Natural killer cell (primary cell): Measurements from ENCODE around the gene SOCS7. TPM values are rescaled to one million over a fixed set of nuclear protein-coding genes. Genes with fewer than 3 reads are reported as not detected.

Experiments used
- ATAC-seq, 3 donors: fragments of 150-1000 bp in 2 of 3; fragments of 200-7000 bp in 1 of 3; cut with Tn5 transposase; 1 replicate in 1 of 3; 2 replicates in 2 of 3; pipeline ENCODE4 v1.10.0; 2021; ENCODE audit warnings: mild to moderate bottlenecking in 2 of 3, moderate library complexity in 2 of 3
- DNase-seq, 2 donors: peaks; one replicate each; pipeline versions ENCODE4 v3.0.0 to v3.0.0-alpha.2; 2013 to 2021; ENCODE audit warnings: mixed read lengths in 1 of 2
- H3K27ac ChIP-seq: one replicate; pipeline ENCODE4 v1.5.1; 2013; ENCODE audit warnings: mild to moderate bottlenecking, low read length
- H3K27me3 ChIP-seq: one replicate; pipeline ENCODE4 v1.6.1; 2013; ENCODE audit warnings: low read length; ENCODE audit not compliant: control insufficient read depth, insufficient read depth
- H3K36me3 ChIP-seq: one replicate; pipeline ENCODE4 v1.6.1; 2013; ENCODE audit warnings: low read length; ENCODE audit not compliant: control insufficient read depth, insufficient read depth
- H3K4me1 ChIP-seq: one replicate; pipeline ENCODE4 v1.6.1; 2013; ENCODE audit warnings: low read length; ENCODE audit not compliant: control insufficient read depth, insufficient read depth
- H3K4me3 ChIP-seq: one replicate; pipeline ENCODE4 v1.5.1; 2013; ENCODE audit warnings: low read length
- H3K9me3 ChIP-seq: one replicate; pipeline ENCODE4 v1.6.1; 2013; ENCODE audit warnings: low read length; ENCODE audit not compliant: control insufficient read depth, insufficient read depth
- H3K27ac Mint-ChIP-seq, 2 donors: one replicate each; pipeline ENCODE4 v1.8.0; 2022; ENCODE audit warnings: mild to moderate bottlenecking in 2 of 2, mixed read lengths in 2 of 2, moderate library complexity in 1 of 2
- H3K27me3 Mint-ChIP-seq, 2 donors: one replicate each; pipeline ENCODE4 v1.8.0; 2022; ENCODE audit warnings: low read depth in 2 of 2, mixed read lengths in 2 of 2
- H3K36me3 Mint-ChIP-seq: one replicate; pipeline ENCODE4 v1.8.0; 2022; ENCODE audit warnings: mixed read lengths
- H3K4me1 Mint-ChIP-seq, 2 donors: one replicate each; pipeline ENCODE4 v1.8.0; 2022; ENCODE audit warnings: mixed read lengths in 2 of 2
- H3K4me3 Mint-ChIP-seq: one replicate; pipeline ENCODE4 v1.8.0; 2022; ENCODE audit warnings: mild to moderate bottlenecking, moderate library complexity, mixed read lengths
- H3K9me3 Mint-ChIP-seq, 2 donors: one replicate each; pipeline ENCODE4 v1.8.0; 2022; ENCODE audit warnings: mixed read lengths in 2 of 2
- WGBS: methylation state at CpG from one replicate; pipeline ENCODE4 v1.1.7; 2013; ENCODE audit warnings: missing lambda C conversion rate; ENCODE audit not compliant: insufficient coverage; 5-methylcytosine and 5-hydroxymethylcytosine counted together
- intact Hi-C: fragments of 100-400 bp; cut with micrococcal nuclease; formaldehyde crosslinking; loops from one replicate; pipeline ENCODE4 v1.14.2; 2022
- total RNA-seq, 4 donors: library from RNA; stranded (reverse); fragments of 120-200 nt in 1 of 4; gene quantifications; one replicate each; pipeline versions ENCODE4 v1.2.3 to v1.2.4, GENCODE V29; 2013 to 2022
- TF ChIP-seq, protein P1 (sequence below): fragments of 200-600 bp; IDR thresholded peaks from one replicate; pipeline ENCODE4 v1.8.0; 2022; ENCODE audit warnings: antibody characterized with exemption

SOCS7 gene
- total RNA-seq, 3 donors from 2014 or later (not counting 1 experiment from before 2014, with no cell fraction given) = 13.6 to 31.8 (median 21.2) TPM

DNA sequence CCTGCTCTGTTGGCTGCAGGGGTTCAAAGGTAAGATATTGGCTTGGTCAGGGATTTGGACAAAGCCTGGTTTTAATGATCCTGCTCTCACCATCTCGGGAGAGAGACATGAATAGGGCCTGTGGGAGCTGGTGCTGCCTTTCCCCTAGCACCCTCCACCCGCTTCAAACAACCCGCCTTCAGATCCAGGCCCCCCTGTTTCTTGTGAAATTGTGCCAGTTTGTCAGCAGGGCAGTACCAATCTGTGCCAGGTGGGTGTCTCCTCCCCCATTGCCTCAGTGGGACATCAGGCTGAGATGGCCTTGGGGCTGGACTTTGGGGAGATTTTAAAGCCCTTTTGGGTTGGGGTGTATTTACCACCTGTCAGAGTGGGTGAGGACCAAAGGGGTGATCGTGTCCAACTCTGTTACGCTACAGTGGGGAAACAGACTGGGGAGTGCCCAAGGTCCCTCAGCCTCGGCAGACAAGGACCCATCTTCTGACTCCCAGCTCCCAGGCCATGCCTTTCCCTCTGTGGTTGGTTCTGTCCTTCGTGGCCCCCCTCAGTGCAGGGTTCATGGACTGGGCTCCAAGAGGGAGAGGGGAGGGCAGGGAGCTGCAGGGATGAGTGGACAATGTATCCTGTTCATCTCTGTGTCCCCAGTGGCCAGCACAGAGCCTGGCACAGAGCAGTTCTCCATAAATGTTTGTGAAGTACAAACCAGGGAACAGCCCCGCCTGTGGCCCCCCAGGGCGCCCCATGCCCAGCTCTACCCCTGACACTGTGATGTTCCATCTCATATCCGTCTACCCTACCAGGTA is 79.9 kb downstream of the SOCS7 start:
- Histone ChIP-seq H3K9me3 (no peaks in the 10 kb centered on the region), H3K27ac (no peak overlapping the region), H3K4me3 (no peak overlapping the region), H3K4me1 (peaks cover 19% of the 10 kb centered on the region), H3K36me3 (no peaks in the 10 kb centered on the region), H3K27me3 (peaks cover 4% of the 10 kb centered on the region)
- TF ChIP-seq, protein P1, sequence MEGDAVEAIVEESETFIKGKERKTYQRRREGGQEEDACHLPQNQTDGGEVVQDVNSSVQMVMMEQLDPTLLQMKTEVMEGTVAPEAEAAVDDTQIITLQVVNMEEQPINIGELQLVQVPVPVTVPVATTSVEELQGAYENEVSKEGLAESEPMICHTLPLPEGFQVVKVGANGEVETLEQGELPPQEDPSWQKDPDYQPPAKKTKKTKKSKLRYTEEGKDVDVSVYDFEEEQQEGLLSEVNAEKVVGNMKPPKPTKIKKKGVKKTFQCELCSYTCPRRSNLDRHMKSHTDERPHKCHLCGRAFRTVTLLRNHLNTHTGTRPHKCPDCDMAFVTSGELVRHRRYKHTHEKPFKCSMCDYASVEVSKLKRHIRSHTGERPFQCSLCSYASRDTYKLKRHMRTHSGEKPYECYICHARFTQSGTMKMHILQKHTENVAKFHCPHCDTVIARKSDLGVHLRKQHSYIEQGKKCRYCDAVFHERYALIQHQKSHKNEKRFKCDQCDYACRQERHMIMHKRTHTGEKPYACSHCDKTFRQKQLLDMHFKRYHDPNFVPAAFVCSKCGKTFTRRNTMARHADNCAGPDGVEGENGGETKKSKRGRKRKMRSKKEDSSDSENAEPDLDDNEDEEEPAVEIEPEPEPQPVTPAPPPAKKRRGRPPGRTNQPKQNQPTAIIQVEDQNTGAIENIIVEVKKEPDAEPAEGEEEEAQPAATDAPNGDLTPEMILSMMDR = no peak
- Mint-ChIP-seq H3K9me3 (no peaks in the 10 kb centered on the region), H3K27ac (no peak overlapping the region), H3K36me3 (no peaks in the 10 kb centered on the region), H3K27me3 (peaks cover 0 to 5% of the 10 kb centered on the region in 2 donors), H3K4me1 (peaks cover 12 to 21% of the 10 kb centered on the region in 2 donors), H3K4me3 (no peak overlapping the region)
- DNase-seq (no peak), ATAC-seq (no peak)
- intact Hi-C loops = no loop called here
- 87% methylated on average over 10 of the region's 10 CpGs for WGBS

GRCh38 chr17:38434178-38434665 is 82.6 kb downstream of the SOCS7 start:
- no peak overlapping the region for H3K27ac ChIP-seq
- intact Hi-C loops = no loop called here
- H3K36me3 ChIP-seq = no peaks in the 10 kb centered on the region
- H3K4me3 ChIP-seq = no peak overlapping the region
- H3K9me3 ChIP-seq = no peaks in the 10 kb centered on the region
- H3K27me3 Mint-ChIP-seq = peaks cover 0 to 2% of the 10 kb centered on the region in 2 donors
- no peak overlapping the region for H3K4me3 Mint-ChIP-seq
- H3K27ac Mint-ChIP-seq = no peak overlapping the region
- H3K9me3 Mint-ChIP-seq = no peaks in the 10 kb centered on the region
- 90% methylated on average over 21 of the region's 21 CpGs for WGBS
- peaks cover 0 to 6% of the 10 kb centered on the region in 2 donors for H3K4me1 Mint-ChIP-seq
- ATAC-seq (no peak), DNase-seq (no peak)
- no peaks in the 10 kb centered on the region for H3K27me3 ChIP-seq
- TF ChIP-seq, protein P1 = no peak
- H3K4me1 ChIP-seq = peaks cover under 1% of the 10 kb centered on the region
- no peaks in the 10 kb centered on the region for H3K36me3 Mint-ChIP-seq

GRCh38 chr17:38435795-38436194 is 84.2 kb downstream of the SOCS7 start:
- TF ChIP-seq, protein P1 = no peak
- no peaks in the 10 kb centered on the region for H3K27me3 ChIP-seq
- no peaks in the 10 kb centered on the region for H3K36me3 ChIP-seq
- no peak for ATAC-seq
- Mint-ChIP-seq H3K4me1 (no peaks in the 10 kb centered on the region), H3K36me3 (no peaks in the 10 kb centered on the region), H3K4me3 (no peak overlapping the region), H3K27me3 (peaks cover 0 to 2% of the 10 kb centered on the region in 2 donors), H3K27ac (no peak overlapping the region), H3K9me3 (no peaks in the 10 kb centered on the region)
- 79% methylated on average over 9 of the region's 9 CpGs for WGBS
- H3K4me1 ChIP-seq = no peaks in the 10 kb centered on the region
- no peak for DNase-seq
- intact Hi-C loops = no loop called here
- no peak overlapping the region for H3K4me3 ChIP-seq
- H3K9me3 ChIP-seq = no peaks in the 10 kb centered on the region
- H3K27ac ChIP-seq = no peak overlapping the region
